GM19324 (cell line): ENCODE results near the gene LRMDA.
"Not testable (repeated sequence)": the region's sequence is repeated elsewhere in the genome, so short reads cannot be mapped to it uniquely, and the experiment has no call there.

ENCODE experiments used
- ATAC-seq: cut with Tn5 transposase; IDR thresholded peaks from one replicate; pipeline ENCODE4 v1.9.1; 2021; ENCODE audit warnings: mild to moderate bottlenecking, moderate library complexity; ENCODE audit not compliant: unreplicated experiment, low FRiP score

LRMDA gene

DNA sequence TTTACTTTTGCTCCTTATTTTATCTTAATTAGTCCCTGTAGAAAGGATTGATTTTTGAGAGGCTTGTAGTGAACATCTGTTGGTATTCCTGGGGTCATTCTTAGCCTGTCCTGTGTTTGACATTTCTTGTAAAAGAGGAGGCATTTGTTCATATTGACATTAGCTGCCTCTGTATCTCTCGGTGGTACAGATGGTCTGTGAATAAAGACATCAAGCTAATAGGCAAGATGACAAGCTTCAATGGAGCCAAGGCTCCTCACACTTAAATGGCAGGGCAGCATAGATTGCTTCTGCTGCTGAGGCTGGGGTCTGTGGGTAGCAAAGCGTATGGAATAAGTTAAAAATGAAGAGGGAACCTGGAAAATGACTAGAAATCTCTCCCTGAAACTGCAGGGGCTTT, 687.6 kb downstream of the LRMDA start:
- ATAC-seq: no peak

- ATAC-seq: no peak
Observed at GRCh38 chr10:76119515-76119914, 688.1 kb downstream of the LRMDA start.

GRCh38 chr10:76122056-76122455, 690.6 kb downstream of the LRMDA start:
- no peak for ATAC-seq

- no peak for ATAC-seq
Observed at GRCh38 chr10:76124280-76124679, 692.9 kb downstream of the LRMDA start.

- no peak for ATAC-seq
Observed at GRCh38 chr10:76125900-76126299, 694.5 kb downstream of the LRMDA start.

GRCh38 chr10:76126607-76127527, 695.4 kb downstream of the LRMDA start:
- no peak for ATAC-seq

GRCh38 chr10:76127984-76128589, 696.7 kb downstream of the LRMDA start:
- ATAC-seq: no peak

GRCh38 chr10:76129213-76129612, 697.8 kb downstream of the LRMDA start:
- ATAC-seq: no peak

GRCh38 chr10:76130892-76131291, 699.5 kb downstream of the LRMDA start:
- ATAC-seq: no peak

DNA sequence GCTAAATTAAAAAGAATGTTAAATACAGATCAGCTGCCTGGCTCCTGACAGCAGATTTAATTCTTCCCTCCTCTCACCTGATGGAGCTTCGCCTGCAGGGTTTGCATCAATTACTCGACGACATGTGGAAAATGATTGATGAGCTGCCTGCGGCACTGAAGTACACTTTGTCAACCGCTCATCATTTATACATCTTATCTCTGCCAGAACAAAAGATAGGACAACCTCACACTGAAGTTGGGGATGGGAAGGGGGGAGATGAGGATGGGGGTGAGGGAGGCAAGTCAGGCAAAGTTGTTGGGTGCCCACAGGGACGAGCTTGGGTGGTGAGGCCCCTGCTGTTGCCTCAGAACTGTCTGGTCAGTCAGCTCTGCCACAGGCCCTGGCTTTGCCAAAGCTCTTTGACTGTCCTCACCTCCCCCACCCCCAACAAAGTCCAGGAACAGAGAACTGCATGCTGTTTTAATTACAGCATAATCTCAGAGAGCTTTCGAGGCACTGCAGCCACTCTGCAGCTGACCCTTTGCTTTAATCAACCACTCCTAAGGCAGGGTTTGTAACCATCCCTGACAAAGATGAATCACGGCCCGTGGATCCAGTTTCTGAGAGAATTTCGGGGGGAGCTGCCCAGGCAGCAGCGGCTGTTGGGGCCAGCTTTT, 702.3 kb downstream of the LRMDA start:
- no peak for ATAC-seq

DNA sequence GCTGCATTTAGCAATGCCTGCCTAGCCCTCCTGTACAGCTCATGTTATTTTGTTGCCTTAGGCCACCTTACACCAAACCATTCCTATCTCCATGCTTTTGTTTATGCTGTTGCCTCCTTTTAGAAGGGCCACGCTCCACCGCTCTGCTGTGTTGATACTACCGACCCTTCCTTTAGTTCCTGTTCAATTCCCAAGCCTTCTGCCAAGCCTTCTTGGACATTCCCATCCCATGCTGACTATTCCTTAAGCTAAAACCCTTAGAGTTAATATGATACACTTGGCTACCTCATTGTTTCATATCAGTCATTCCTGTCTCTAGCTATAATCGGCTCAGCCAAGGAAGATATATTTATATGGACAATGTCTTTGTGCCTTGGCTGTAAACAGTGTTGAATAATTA, 705.5 kb downstream of the LRMDA start:
- no peak for ATAC-seq

- no peak for ATAC-seq
Observed at GRCh38 chr10:76138286-76138685, 706.9 kb downstream of the LRMDA start.

- ATAC-seq: no peak
Observed at GRCh38 chr10:76138906-76139305, 707.5 kb downstream of the LRMDA start.

DNA sequence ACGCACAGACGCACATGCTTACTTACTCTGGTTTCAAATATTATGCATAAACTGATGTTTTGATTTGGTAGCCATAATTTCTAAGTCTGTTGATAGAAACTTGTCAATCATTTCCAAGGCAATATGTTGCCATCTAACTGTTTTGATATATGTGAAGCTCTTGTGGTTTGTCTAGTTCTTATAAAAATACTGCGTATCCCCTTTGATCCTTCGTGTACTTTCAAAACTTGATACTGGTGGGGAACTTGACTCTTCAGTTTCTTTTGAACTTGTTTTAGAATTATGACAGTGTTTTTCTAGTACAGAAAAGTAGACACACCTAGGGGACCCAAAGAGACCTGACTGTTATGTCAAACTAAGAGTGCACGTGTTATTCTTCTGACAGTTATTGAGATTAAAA, 708.0 kb downstream of the LRMDA start:
- no peak for ATAC-seq

DNA sequence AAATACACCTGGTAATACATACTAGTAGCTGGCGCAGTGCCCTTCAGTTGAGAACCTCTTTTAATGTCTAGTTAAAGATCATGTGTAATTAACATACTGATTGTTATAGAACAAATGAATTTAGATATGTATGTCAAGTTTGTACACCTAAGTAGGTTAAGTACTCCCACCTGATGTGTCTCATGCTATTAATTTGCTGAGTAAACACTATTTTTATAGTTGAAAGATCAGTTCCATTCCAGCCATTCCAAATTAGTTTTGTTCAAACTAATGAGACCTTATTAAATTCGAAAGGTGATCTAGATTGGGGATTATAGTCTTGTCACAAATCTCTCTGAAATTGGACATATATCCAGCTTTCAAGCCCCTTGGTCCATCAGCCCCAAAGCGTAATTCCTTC, 710.0 kb downstream of the LRMDA start:
- no peak for ATAC-seq

DNA sequence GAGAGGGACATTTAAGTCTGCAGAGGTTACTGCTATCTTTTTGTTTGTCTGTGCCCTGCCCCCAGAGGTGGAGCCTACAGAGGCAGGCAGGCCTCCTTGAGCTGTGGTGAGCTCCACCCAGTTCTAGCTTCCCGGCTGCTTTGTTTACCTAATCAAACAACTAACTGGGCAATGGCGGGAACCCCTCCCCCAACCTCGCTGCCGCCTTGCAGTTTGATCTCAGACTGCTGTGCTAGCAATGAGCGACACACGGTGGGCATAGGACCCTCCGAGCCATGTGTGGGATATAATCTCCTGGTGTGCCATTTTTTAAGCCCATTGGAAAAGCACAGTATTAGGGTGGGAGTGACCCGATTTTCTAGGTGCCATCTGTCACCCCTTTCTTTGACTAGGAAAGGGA, 716.8 kb downstream of the LRMDA start:
- not testable (repeated sequence) for ATAC-seq

GRCh38 chr10:76149182-76149581, 717.8 kb downstream of the LRMDA start:
- ATAC-seq: no peak

GRCh38 chr10:76149602-76150138, 718.2 kb downstream of the LRMDA start:
- no peak for ATAC-seq

GRCh38 chr10:76150139-76150875, 718.9 kb downstream of the LRMDA start:
- ATAC-seq: no peak

GRCh38 chr10:76150876-76151288, 719.5 kb downstream of the LRMDA start:
- no peak for ATAC-seq
